Measurements from ENCODE around the gene CPT1B. TPM values are rescaled to one million over a fixed set of nuclear protein-coding genes. Genes with fewer than 3 reads are reported as not detected.

CPT1B gene
- total and polyA plus RNA-seq, 2 of the 4 experiments (the other 2 are of a cell fraction), result 0.36 to 1.8 TPM

DNA sequence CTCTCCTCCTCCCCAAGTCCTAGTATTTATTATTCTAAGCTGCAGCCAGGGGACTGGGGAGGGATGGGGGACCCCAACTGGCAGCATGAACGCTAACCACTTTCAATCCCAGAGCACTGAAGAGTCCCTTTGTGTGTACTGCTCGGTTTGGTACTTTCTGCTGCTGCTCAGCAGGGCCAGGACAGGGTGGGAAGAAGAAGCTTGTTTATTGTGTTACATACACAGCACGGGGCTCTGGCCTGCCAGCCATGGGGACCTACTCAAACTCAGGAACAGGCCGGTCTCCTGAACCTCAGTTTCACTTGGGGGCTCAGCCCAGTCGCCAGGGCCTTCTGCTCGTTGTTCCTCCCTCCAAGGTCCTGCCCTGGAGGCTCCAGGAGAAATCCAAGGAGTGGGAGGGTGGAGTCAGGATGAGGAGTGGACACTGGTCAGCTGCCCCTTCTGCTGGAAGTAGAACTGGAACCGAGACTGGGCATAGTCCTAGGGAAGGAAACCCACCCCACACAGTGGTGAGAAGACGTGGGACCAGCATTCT, 616 bp upstream of the CPT1B start:
- Histone ChIP-seq H4K8ac (ENCODE audit: low read depth in 2 of 2, low read length in 2 of 2) (peak overlapping the region in 1 of 2 experiments; percentile 73; a peak in 1 of 4 replicates), H3K9ac (ENCODE audit: low read depth, low read length) (no peak overlapping the region), H2BK20ac (ENCODE audit: low read depth, low read length) (no peak overlapping the region), H3K56ac (ENCODE audit: extremely low read depth, insufficient read depth, low read length) (no peak overlapping the region), H2BK120ac (ENCODE audit: low read depth, low read length) (peak overlapping the region; percentile 1; the same call in 1 of the 2 replicates), H3K9me3 (ENCODE audit: control insufficient read depth, insufficient read depth, low read length) (no peaks in the 10 kb centered on the region), H3K18ac (ENCODE audit: low read depth, low read length) (no peak overlapping the region), H2AK5ac (ENCODE audit: low read depth, low read length) (no peak overlapping the region; the same call in 1 of the 2 replicates), H3K4me2 (ENCODE audit: low read depth, low read length) (peak overlapping the region; percentile 4; the same call in 1 of the 2 replicates), H3K4me1 (ENCODE audit: control insufficient read depth, insufficient read depth, low read length) (peaks cover 17% of the 10 kb centered on the region), H4K5ac (ENCODE audit: low read depth, low read length) (no peak overlapping the region), H3K27ac (ENCODE audit: insufficient read depth, low read length) (peak overlapping the region; percentile 9; the same call in 1 of the 2 replicates), H2AFZ (replicated peaks; ENCODE audit: low read length, poor library complexity) (peak overlapping the region; percentile 35), H3K27me3 (ENCODE audit: control insufficient read depth, insufficient read depth, low read length) (no peaks in the 10 kb centered on the region), H3K4ac (ENCODE audit: low read depth, low read length) (peak overlapping the region; percentile 12), H3K79me1 (ENCODE audit: low read depth in 1 of 2, low read length in 2 of 2) (peaks cover 17 to 38% of the 10 kb centered on the region in 2 experiments), H2BK5ac (ENCODE audit: low read depth, low read length, poor library complexity, severe bottlenecking) (no peak overlapping the region), H2BK15ac (ENCODE audit: low read depth, low read length) (no peak overlapping the region; the same call in 2 of the 3 replicates), H2AK9ac (replicated peaks; ENCODE audit: low read depth, low read length, poor library complexity) (peak overlapping the region; percentile 8), H3K9me1 (ENCODE audit: insufficient read depth, low read length) (peaks cover 28% of the 10 kb centered on the region), H3K4me3 (ENCODE audit: insufficient read depth, low read depth, low read length) (no peak overlapping the region), H3K14ac (replicated peaks; ENCODE audit: low read depth, low read length) (peak overlapping the region; percentile 65; the same call in 1 of the 2 replicates), H4K91ac (ENCODE audit: insufficient read depth, low read depth, low read length) (0 out of 2 replicates have a peak overlapping the region, but pooled peaks have one; percentile 19), H3K36me3 (ENCODE audit: control insufficient read depth, insufficient read depth, low read length) (peaks cover 4% of the 10 kb centered on the region; the same call in 1 of the 2 replicates), H3K23ac (ENCODE audit: low read depth, low read length) (no peak overlapping the region; the same call in 1 of the 2 replicates), H4K20me1 (ENCODE audit: insufficient read depth, low read length) (no peaks in the 10 kb centered on the region)
- ChIA-PET POLR2A (ENCODE audit: unreplicated experiment) (interaction anchor here (0.6 kb wide), 1 partner anchor 53 kb away, joined by 3 read pairs; no protein-coding TSS in a partner anchor), CTCF (no interaction called here)
- DNase-seq (no peak), ATAC-seq (ENCODE audit: low read depth) (no peak)
- intact Hi-C loops (cut with micrococcal nuclease) (loop anchor here (5.0 kb wide), 1 partner anchor 43 kb away; no protein-coding TSS in a partner anchor), dilution Hi-C loops (cut with HindIII; ENCODE audit: low sequenced_read_pairs, unreplicated experiment) (no loop called here), in situ Hi-C loops (cut with MboI; ENCODE audit: low sequenced_read_pairs) (loop anchor here (5.0 kb wide), 1 partner anchor 52 kb away; the partner anchor contains the start of gene SCO2)
- no peak for TF ChIP-seq MAZ (IDR thresholded peaks at IDR 0.05; ENCODE audit: borderline replicate concordance, low read depth, low read length)
- no peak for TF ChIP-seq SMC3 (IDR thresholded peaks at IDR 0.05; ENCODE audit: low read depth, low read length)
- no peak for TF ChIP-seq USF2 (IDR thresholded peaks at IDR 0.05; ENCODE audit: low read depth, low read length)
- no peak for TF ChIP-seq POLR2A (IDR thresholded peaks at IDR 0.05; ENCODE audit: low read depth, low read length)
- no peak for TF ChIP-seq MXI1 (IDR thresholded peaks at IDR 0.05; ENCODE audit: borderline replicate concordance, low read depth, low read length)
- no peak for TF ChIP-seq ELK1 (IDR thresholded peaks at IDR 0.05; ENCODE audit: borderline replicate concordance, low read depth, low read length)
- TF ChIP-seq RCOR1 (IDR thresholded peaks at IDR 0.05; ENCODE audit: insufficient replicate concordance, low read length), result no peak
- no TSS peak for BruUV-seq (replicated peaks)
- 17% methylated on average over 1 of the region's 8 CpGs; no CpG with 5 or more reads in 1 of the 2 experiments for WGBS, 2 experiments (ENCODE audit: extremely low coverage in 2 of 2, insufficient read length in 1 of 2)

All from IMR-90 (cell line).